NCI-H187 treated with DMSO at 0.1 percent for 48 hours (cell line): ENCODE measurements around the gene FGF14.

ENCODE experiments used
- DNase-seq: peaks from one replicate; lab custom pipeline; 2025; lab: John Stamatoyannopoulos, UW

Gene FGF14

GRCh38 chr13:101930331-101930730, 471.5 kb downstream of the FGF14 start:
- DNase-seq, result no peak

- peak; percentile 75 for DNase-seq
These were observed 476.1 kb downstream of the FGF14 start for GRCh38 chr13:101925731-101926130.

- peak; percentile 21 for DNase-seq
These were observed 482.2 kb downstream of the FGF14 start for GRCh38 chr13:101919541-101920181.

DNA sequence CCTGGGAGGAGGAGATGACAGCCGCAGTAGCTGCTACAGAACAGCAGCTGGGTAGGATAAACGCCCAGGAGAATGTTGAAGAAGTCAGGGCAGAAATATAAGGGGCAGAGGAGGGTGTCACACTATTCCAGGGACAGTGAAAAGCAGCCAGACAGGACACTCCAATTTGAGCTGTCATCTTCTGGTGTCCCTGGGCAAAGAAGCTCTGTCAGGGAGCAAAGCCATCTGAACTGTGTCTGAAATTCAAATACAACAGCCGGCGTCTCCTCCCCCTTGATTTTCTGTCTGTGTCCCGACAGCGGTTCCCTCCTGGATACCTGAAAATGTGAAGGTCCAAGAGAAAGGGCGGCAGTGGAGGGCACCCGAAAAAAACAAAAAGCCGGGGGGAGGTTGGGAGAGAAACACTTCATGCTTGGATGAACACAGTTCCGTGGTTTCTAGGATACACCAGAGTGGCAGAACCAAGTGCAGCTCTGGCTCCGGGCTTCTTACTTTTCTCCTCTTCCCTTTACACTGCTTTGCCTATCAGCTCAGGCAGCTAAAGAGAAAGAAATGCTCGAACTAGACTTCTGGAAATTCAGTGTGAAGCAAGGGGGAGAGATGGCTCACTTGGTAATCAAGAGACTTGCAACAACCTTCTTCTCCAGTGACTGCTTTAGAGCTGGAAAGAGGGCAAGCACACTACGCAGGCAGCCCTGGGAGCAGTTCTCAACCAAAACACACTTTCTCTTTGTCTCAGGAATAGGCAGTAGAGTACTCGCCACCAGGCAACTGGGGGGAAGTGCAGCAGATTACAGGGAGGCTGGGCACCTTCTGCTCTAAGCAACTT, 483.8 kb downstream of the FGF14 start:
- DNase-seq, result peak; percentile 98

- peak; percentile 80 for DNase-seq
These were observed 484.4 kb downstream of the FGF14 start for GRCh38 chr13:101917475-101917810.

- DNase-seq, result no peak
These were observed 484.9 kb downstream of the FGF14 start for GRCh38 chr13:101916775-101917474.

DNA sequence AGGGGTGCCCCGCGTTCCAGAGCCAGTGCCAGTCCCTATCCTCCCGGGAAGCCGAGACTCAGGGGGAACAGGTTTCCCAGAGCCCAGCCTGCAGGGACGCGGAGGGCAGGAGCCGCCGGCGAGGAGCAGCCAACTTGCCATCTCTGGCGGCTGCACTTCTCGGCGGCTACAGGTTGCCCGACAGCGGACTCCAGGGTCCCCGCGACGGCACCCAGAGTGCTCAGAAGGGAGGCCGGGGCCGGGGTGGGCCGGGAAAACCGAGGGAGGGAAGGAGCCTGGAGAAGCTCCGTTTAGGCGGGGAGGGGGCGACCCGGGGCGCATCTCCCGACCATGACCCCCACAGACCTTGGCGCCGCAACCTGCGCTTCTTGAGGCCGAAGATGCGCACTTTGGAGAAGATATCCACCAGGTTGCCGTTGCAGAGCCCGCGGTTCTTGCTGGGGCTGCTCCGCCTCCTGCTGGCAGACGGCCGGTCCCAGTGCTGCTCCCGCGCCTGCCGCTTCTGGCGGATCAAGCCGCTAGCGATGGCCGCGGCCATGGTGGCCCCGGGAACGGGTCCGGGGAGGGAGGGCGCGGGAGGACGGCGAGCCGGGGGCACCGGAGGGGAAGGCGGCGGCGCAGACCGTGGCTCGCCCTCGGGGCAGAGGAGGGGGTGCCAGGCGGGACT, 485.6 kb downstream of the FGF14 start:
- no peak for DNase-seq

DNA sequence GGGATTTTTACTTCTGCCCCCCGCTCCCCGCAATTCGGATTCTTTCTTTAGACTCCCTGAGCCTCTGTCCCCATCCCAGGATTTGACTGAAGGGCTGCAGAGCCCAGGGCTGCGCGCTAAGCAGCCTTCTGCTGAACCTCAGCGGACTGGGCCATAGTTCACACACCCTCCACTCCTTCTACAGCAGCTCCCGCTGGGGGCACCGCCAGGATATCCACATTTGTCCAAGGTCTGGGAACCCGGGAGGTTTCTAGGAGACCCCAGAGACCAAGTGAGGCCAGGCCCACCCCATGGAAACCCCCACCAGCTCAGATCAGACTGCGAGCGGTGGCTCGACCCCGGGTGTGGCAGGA, 486.1 kb downstream of the FGF14 start:
- DNase-seq, result peak; percentile 42

DNA sequence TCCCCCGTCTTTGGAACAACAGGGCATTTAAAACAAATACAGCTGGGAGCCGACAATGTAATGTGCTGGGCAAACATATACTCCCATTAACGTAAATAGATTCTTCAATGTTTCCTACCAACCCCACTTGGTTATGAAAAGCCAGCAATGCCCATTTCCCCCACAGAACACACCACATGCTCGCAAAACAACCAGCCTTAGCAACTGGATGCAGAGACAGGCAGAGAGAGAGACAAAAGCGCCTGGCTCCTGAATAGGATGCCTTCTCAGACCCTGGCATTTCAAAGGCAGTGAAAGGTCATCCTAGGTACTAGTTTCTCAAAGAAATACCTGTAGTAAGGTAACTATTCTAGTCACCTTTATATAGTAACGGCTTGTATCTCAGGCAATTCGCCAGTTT, 486.5 kb downstream of the FGF14 start:
- DNase-seq, result peak; percentile 87

DNA sequence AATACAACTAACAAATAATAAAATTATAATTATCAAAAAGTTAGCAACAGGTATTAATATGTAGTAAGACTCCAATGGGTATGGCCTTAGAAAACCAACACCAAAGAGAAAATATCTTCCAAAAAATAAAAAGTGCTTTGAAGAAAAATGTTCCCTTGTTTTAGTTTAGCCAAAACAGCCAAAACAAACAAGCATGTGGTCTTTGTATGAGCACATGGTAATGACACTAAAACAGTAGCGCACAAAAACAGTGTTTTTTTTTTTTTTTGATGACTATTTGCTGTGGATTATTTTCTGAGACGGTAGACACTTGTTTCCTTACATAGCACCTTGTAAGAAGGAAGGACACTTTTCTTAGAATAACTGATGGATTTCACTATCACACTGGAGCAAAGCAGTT, 490.1 kb downstream of the FGF14 start:
- no peak for DNase-seq

DNA sequence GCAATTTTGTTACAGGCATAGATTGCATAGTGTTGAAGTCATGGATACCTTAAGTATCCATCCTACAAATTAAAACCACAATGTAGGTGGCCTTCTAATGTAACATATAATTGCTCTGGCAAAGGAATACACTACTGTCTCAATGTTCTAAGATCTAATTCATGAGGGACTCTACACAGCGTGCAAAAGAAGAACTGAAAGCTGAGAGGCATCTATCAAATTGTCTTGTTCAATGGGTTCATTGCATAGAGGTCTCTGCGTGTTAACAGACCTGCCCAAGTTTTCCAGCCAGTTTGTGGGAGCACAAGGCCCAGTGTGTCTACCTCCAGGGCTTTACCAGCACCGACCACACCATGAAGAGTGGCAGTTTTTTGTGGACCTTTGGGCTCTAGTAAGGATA, 498.0 kb downstream of the FGF14 start:
- no peak for DNase-seq

GRCh38 chr13:101898676-101899075, 503.2 kb downstream of the FGF14 start:
- DNase-seq, result no peak

GRCh38 chr13:101896541-101896940, 505.3 kb downstream of the FGF14 start:
- DNase-seq, result no peak

GRCh38 chr13:101893021-101893420, 508.8 kb downstream of the FGF14 start:
- DNase-seq, result no peak

DNA sequence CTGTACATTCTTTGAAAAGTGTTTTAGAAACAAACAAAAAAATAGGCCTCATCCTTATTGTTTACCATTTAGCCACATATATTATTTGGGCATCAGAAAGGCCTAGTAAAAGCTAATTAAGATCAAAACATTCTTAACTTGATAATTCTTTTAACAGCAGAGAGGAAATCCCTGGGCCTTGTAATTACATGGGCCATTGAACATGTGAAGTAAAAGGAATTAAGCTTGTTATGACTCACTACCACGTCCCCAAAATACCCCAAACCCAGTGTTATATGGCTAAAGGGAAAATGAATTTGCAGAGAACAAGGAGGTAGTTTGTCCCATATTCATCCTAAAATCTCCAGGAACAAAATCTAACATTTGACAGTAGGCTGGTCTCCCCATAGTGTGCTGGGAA, 509.6 kb downstream of the FGF14 start:
- no peak for DNase-seq

GRCh38 chr13:101881593-101881992, 520.3 kb downstream of the FGF14 start:
- peak; percentile 57 for DNase-seq

- DNase-seq, result no peak
These were observed 521.3 kb downstream of the FGF14 start for GRCh38 chr13:101880581-101880980.

DNA sequence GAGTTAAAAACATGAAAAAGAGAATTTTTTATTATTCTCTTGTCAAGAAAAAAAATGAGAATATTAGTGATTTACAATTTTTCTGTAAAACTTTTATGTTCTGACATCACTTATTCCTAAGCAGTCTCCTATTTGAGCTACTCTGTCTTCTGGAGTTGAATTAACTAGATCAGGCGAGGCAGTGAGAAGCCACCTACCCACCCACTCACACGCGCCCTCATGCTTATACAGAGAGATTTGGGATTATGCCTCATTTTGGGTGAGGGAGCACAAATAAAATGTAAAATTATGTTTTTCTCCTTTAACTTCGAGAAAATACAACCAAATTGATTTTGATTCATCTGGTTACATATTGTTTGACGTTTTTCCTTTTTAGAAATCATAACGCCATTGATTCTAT, 524.9 kb downstream of the FGF14 start:
- DNase-seq, result no peak

GRCh38 chr13:101875717-101876393, 526.0 kb downstream of the FGF14 start:
- peak; percentile 69 for DNase-seq

GRCh38 chr13:101875091-101875490, 526.8 kb downstream of the FGF14 start:
- DNase-seq, result no peak

GRCh38 chr13:101869553-101869952, 532.3 kb downstream of the FGF14 start:
- no peak for DNase-seq
